Right lobe of liver (tissue), 4 donors: ENCODE measurements around the gene MORN2.

Source experiments
- CTCF ChIP-seq, 4 donors: fragments of 200-600 bp in 3 of 4; fragments of 450-650 bp in 1 of 4; IDR thresholded peaks; one replicate each; pipeline versions ENCODE4 v1.5.1 to v1.8.0; 2016 to 2022; ENCODE audit warnings: antibody characterized with exemption in 4 of 4, mild to moderate bottlenecking in 2 of 4
- POLR2A ChIP-seq: fragments of 450-650 bp; IDR thresholded peaks from one replicate; pipeline ENCODE4 v1.6.1; 2017; ENCODE audit warnings: antibody characterized with exemption, mild to moderate bottlenecking
- donor health status: DM: no; HTN: no; CAD: no.
- donor health status: DM: no; HTN: no; CAD: no.
- donor health status: DM: no; HTN: yes; CAD: no.

GRCh38 chr2:38907743-38908562 lies 32.2 kb downstream of the MORN2 start:
- TF ChIP-seq POLR2A (no peak), CTCF (IDR thresholded peaks at IDR 0.05) (no peak)
